HepG2 (cell line): ENCODE data around the gene ANKIB1. TPM values are rescaled to one million over a fixed set of nuclear protein-coding genes. Genes with fewer than 3 reads are reported as not detected.

Source experiments
- ATAC-seq: fragments of 200-7000 bp; cut with Tn5 transposase; 3 replicates; pipeline ENCODE4 v1.9.1; 2020; ENCODE audit warnings: mild to moderate bottlenecking, moderate library complexity
- Bru-seq: library from RNA; stranded (reverse); fragments of 400-500 nt; gene quantifications from one replicate; lab custom pipeline; 2021; lab: Mats Ljungman, UMichigan
- BruChase-seq, 2 experiments: library from RNA; stranded (reverse); fragments of 400-500 nt; gene quantifications; one replicate each; lab custom pipeline; 2021; lab: Mats Ljungman, UMichigan
- BruUV-seq: library from RNA; stranded (reverse); fragments of 400-500 nt; replicated peaks from 2 replicates; lab custom pipeline; 2021; lab: Mats Ljungman, UMichigan
- CTCF ChIA-PET: fragments of 300-600 bp; formaldehyde crosslinking; extraction: SDS; loops from one replicate; lab custom pipeline; 2021; ENCODE audit warnings: low total read pairs, inconsistent platforms, low intra/inter-chr PET ratio; lab: Yijun Ruan, JAX
- POLR2A ChIA-PET: fragments of 350-600 bp; sonication (Branson Sonifier 250); formaldehyde crosslinking; loops from one replicate; lab custom pipeline; 2020; ENCODE audit warnings: antibody characterized with exemption, inconsistent platforms; lab: Yijun Ruan, JAX
- DNase-seq: peaks from one replicate; pipeline ENCODE4 v3.0.0-alpha.2; 2015; ENCODE audit warnings: low spot score
- FAIRE-seq: peaks from 3 replicates; lab custom pipeline; 2011; peaks lifted over from hg19 to GRCh38; lab: Jason Lieb, UNC
- H2AFZ ChIP-seq: one replicate; pipeline ENCODE4 v1.6.1; 2011; ENCODE audit warnings: low read length, inconsistent platforms
- H3K27ac ChIP-seq: fragments of 300-600 bp; 3 replicates; pipeline ENCODE4 v1.8.0; 2011; ENCODE audit warnings: mixed run types, mild to moderate bottlenecking, mixed read lengths, low read length, inconsistent platforms; ENCODE audit not compliant: insufficient read depth; ENCODE audit errors: extremely low read length
- H3K27me3 ChIP-seq, 2 experiments: fragments of 200-600 bp in 1 of 2; 2 replicates in 1 of 2; 3 replicates in 1 of 2; pipeline versions ENCODE4 v1.6.0 to v1.8.0; 2011; ENCODE audit warnings: low read length in 2 of 2, mild to moderate bottlenecking in 2 of 2, moderate library complexity in 2 of 2, inconsistent platforms in 1 of 2; ENCODE audit not compliant: insufficient read depth in 2 of 2, control insufficient read depth in 1 of 2
- H3K36me3 ChIP-seq, 2 experiments: fragments of 200-600 bp in 1 of 2; replicated peaks in 1 of 2; 2 replicates in 1 of 2; 3 replicates in 1 of 2; pipeline versions ENCODE4 v1.5.1 to v1.8.0; 2011; ENCODE audit warnings: low read length in 2 of 2, inconsistent platforms in 1 of 2; ENCODE audit not compliant: insufficient read depth in 2 of 2, control insufficient read depth in 1 of 2
- H3K4me1 ChIP-seq: 2 replicates; pipeline ENCODE4 v1.5.1; 2012; ENCODE audit warnings: low read length, inconsistent platforms; ENCODE audit not compliant: insufficient read depth
- H3K4me2 ChIP-seq: 2 replicates; pipeline ENCODE4 v1.6.0; 2011; ENCODE audit warnings: low read depth, low read length, inconsistent platforms
- H3K4me3 ChIP-seq, 3 experiments: fragments of 200-600 bp in 1 of 3; sonication (generic), shearing (Covaris generic) in 1 of 3; replicated peaks in 1 of 3; 2 replicates each; pipeline ENCODE4 v1.5.1; 2011 to 2016; ENCODE audit warnings: low read length in 3 of 3, inconsistent platforms in 2 of 3, low read depth in 2 of 3, mild to moderate bottlenecking in 2 of 3, control low read depth in 1 of 3, mixed read lengths in 1 of 3; ENCODE audit not compliant: insufficient read depth in 1 of 3
- H3K79me2 ChIP-seq: one replicate; pipeline ENCODE4 v1.6.1; 2011; ENCODE audit warnings: low read length, inconsistent platforms; ENCODE audit not compliant: insufficient read depth
- H3K9ac ChIP-seq: 2 replicates; pipeline ENCODE4 v1.6.0; 2011; ENCODE audit warnings: mild to moderate bottlenecking, low read depth, low read length, inconsistent platforms; ENCODE audit not compliant: insufficient read depth
- H3K9me3 ChIP-seq: 2 replicates; pipeline ENCODE4 v1.5.1; 2012; ENCODE audit warnings: mild to moderate bottlenecking, low read length
- H4K20me1 ChIP-seq: 2 replicates; pipeline ENCODE4 v1.6.0; 2011; ENCODE audit warnings: inconsistent platforms, mild to moderate bottlenecking, low read length, moderate library complexity; ENCODE audit not compliant: insufficient read depth
- MED8 ChIP-seq: sonication (generic); formaldehyde crosslinking; IDR thresholded peaks from 2 replicates; pipeline ENCODE4 v1.8.1; 2023; ENCODE audit warnings: mild to moderate bottlenecking, missing genetic modification reagents; ENCODE audit not compliant: insufficient replicate concordance
- MLLT10 ChIP-seq: sonication (generic); formaldehyde crosslinking; IDR thresholded peaks from 2 replicates; pipeline ENCODE4 v1.4.0; 2020; ENCODE audit warnings: missing genetic modification reagents
- NAIF1 ChIP-seq: sonication (generic); formaldehyde crosslinking; IDR thresholded peaks from 2 replicates; pipeline ENCODE4 v1.5.0; 2020; ENCODE audit warnings: mild to moderate bottlenecking, missing genetic modification reagents, borderline replicate concordance
- NFKBIZ ChIP-seq: IDR thresholded peaks from 2 replicates; pipeline ENCODE4 v1.6.1; 2018; ENCODE audit warnings: missing genetic modification reagents, missing compliant biosample characterization
- ZNF101 ChIP-seq: sonication (generic); formaldehyde crosslinking; IDR thresholded peaks from 2 replicates; pipeline ENCODE4 v1.4.0; 2020; ENCODE audit warnings: mild to moderate bottlenecking, low read depth, missing genetic modification reagents, borderline replicate concordance
- ZNF367 ChIP-seq: sonication (generic); formaldehyde crosslinking; IDR thresholded peaks from 2 replicates; pipeline ENCODE4 v1.4.0; 2020; ENCODE audit warnings: missing genetic modification reagents, borderline replicate concordance
- ZSCAN9 ChIP-seq: IDR thresholded peaks from 2 replicates; pipeline ENCODE4 v1.6.1; 2016; ENCODE audit warnings: borderline replicate concordance
- WGBS: methylation state at CpG from one replicate; pipeline ENCODE4 v1.1.6; 2017; ENCODE audit warnings: low lambda C conversion rate; 5-methylcytosine and 5-hydroxymethylcytosine counted together
- in situ Hi-C: cut with HindIII; loops from 2 replicates; pipeline ENCODE4 v1.10.0; 2017; ENCODE audit warnings: low pct_unique_long_range_greater_than_20kb; ENCODE audit not compliant: extremely low pct_ligation_motif_present
- intact Hi-C: fragments of 100-400 bp; cut with micrococcal nuclease; formaldehyde crosslinking; loops from one replicate; pipeline ENCODE4 v1.10.0; 2022; ENCODE audit not compliant: unreplicated experiment
- long read RNA-seq, 2 experiments: library from RNA in 1 of 2; library from polyadenylated mRNA in 1 of 2; stranded (forward) in 1 of 2; unstranded in 1 of 2; transcript quantifications; one replicate each; pipeline ENCODE4 v2.0.0, GENCODE V29; 2019 to 2022
- polyA minus RNA-seq, 3 experiments: library from RNA; depleted of rRNA, polyadenylated mRNA; stranded (reverse); fragments of >200 nt; gene quantifications; 2 replicates each; pipeline ENCODE4 v1.2.3, GENCODE V29; 2011; ENCODE audit warnings: low replicate concordance in 1 of 3
- polyA plus RNA-seq, 8 experiments: library from polyadenylated mRNA; depleted of rRNA in 3 of 8; stranded (reverse) in 7 of 8; unstranded in 1 of 8; fragments of >200 nt; fragmentation: Illumina TruSeq in 4 of 8; extraction: Trizol in 4 of 8; gene quantifications; 2 replicates each; pipeline versions ENCODE4 v1.2.1 to v1.2.3, GENCODE V29; 2011 to 2016; ENCODE audit warnings: low read depth in 4 of 8, missing spikeins in 1 of 8, mixed read lengths in 1 of 8; ENCODE audit not compliant: insufficient read depth in 1 of 8
- total RNA-seq, 5 experiments: library from RNA; depleted of rRNA; stranded (reverse); fragments of >200 nt; fragmentation: Illumina TruSeq; extraction: Trizol; gene quantifications; 2 replicates each; pipeline ENCODE4 v1.2.3, GENCODE V29; 2016; ENCODE audit warnings: low read depth in 1 of 5
- TF ChIP-seq, protein P1 (sequence below): sonication (generic); formaldehyde crosslinking; IDR thresholded peaks from 2 replicates; pipeline ENCODE4 v1.4.0; 2020; ENCODE audit warnings: missing genetic modification reagents; ENCODE audit errors: not compliant biosample characterization
- TF ChIP-seq, protein P2 (sequence below): sonication (generic); formaldehyde crosslinking; IDR thresholded peaks from 2 replicates; pipeline ENCODE4 v1.8.0; 2022; ENCODE audit warnings: missing genetic modification reagents, mild to moderate bottlenecking, moderate library complexity, borderline replicate concordance

Gene ANKIB1, protein sequence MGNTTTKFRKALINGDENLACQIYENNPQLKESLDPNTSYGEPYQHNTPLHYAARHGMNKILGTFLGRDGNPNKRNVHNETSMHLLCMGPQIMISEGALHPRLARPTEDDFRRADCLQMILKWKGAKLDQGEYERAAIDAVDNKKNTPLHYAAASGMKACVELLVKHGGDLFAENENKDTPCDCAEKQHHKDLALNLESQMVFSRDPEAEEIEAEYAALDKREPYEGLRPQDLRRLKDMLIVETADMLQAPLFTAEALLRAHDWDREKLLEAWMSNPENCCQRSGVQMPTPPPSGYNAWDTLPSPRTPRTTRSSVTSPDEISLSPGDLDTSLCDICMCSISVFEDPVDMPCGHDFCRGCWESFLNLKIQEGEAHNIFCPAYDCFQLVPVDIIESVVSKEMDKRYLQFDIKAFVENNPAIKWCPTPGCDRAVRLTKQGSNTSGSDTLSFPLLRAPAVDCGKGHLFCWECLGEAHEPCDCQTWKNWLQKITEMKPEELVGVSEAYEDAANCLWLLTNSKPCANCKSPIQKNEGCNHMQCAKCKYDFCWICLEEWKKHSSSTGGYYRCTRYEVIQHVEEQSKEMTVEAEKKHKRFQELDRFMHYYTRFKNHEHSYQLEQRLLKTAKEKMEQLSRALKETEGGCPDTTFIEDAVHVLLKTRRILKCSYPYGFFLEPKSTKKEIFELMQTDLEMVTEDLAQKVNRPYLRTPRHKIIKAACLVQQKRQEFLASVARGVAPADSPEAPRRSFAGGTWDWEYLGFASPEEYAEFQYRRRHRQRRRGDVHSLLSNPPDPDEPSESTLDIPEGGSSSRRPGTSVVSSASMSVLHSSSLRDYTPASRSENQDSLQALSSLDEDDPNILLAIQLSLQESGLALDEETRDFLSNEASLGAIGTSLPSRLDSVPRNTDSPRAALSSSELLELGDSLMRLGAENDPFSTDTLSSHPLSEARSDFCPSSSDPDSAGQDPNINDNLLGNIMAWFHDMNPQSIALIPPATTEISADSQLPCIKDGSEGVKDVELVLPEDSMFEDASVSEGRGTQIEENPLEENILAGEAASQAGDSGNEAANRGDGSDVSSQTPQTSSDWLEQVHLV
- total RNA-seq (2016; rRNA removed; fragmentation: Illumina TruSeq; extraction: Trizol) (26.6 and 29.6 TPM in 2 replicates), polyA plus RNA-seq (2011; rRNA removed) (24.8 and 28.7 TPM in 2 replicates), polyA minus RNA-seq (2011; rRNA and poly(A)+ RNA removed; ENCODE audit: low replicate concordance) (31.3 and 58.8 TPM in 2 replicates), Bru-seq, nascent RNA (percentile 76 among the genes with signal in this experiment), BruChase-seq, experiment 1, labeled RNA remaining after a 6-hour chase (percentile 77 among the genes with signal in this experiment), BruChase-seq, experiment 2, labeled RNA remaining after a 2-hour chase (percentile 79 among the genes with signal in this experiment)
- total RNA-seq (2016; cell fraction: cytosol; rRNA removed; fragmentation: Illumina TruSeq; extraction: Trizol; ENCODE audit: low read depth) = 130 and 133 TPM in 2 replicates
- total RNA-seq (2016; cell fraction: insoluble cytoplasmic fraction; rRNA removed; fragmentation: Illumina TruSeq; extraction: Trizol) = 28.0 and 29.0 TPM in 2 replicates
- 50.5 and 64.6 TPM in 2 replicates for total RNA-seq (2016; cell fraction: membrane; rRNA removed; fragmentation: Illumina TruSeq; extraction: Trizol)
- total RNA-seq (2016; cell fraction: nucleus; rRNA removed; fragmentation: Illumina TruSeq; extraction: Trizol) = 30.0 and 30.8 TPM in 2 replicates
- polyA plus RNA-seq (2011; cell fraction: cytosol; rRNA removed) = 11.0 and 16.4 TPM in 2 replicates
- polyA plus RNA-seq (2011; cell fraction: nucleus; rRNA removed) = 33.1 and 34.3 TPM in 2 replicates
- 14.4 and 16.4 TPM in 2 replicates for polyA plus RNA-seq (2012)
- polyA plus RNA-seq (2016; cell fraction: cytosol; fragmentation: Illumina TruSeq; extraction: Trizol; ENCODE audit: low read depth) = 0.88 and 1.3 TPM in 2 replicates
- 17.6 and 18.3 TPM in 2 replicates for polyA plus RNA-seq (2016; cell fraction: insoluble cytoplasmic fraction; fragmentation: Illumina TruSeq; extraction: Trizol; ENCODE audit: low read depth)
- 5.8 and 6.9 TPM in 2 replicates for polyA plus RNA-seq (2016; cell fraction: membrane; fragmentation: Illumina TruSeq; extraction: Trizol; ENCODE audit: low read depth)
- 35.0 and 37.6 TPM in 2 replicates for polyA plus RNA-seq (2016; cell fraction: nucleus; fragmentation: Illumina TruSeq; extraction: Trizol; ENCODE audit: insufficient read depth, low read depth)
- polyA minus RNA-seq (2011; cell fraction: cytosol; rRNA and poly(A)+ RNA removed) = 24.5 and 30.5 TPM in 2 replicates
- polyA minus RNA-seq (2011; cell fraction: nucleus; rRNA and poly(A)+ RNA removed) = 62.4 and 73.8 TPM in 2 replicates
- long read RNA-seq, experiment 1, partial matches to known transcripts = 3 of 6 reads
- long read RNA-seq, experiment 1, other reads (novel, unspliced or antisense) = 3 of 6 reads
- long read RNA-seq, experiment 2, full-length matches to known transcripts = 1 of 18 reads
- long read RNA-seq, experiment 2, partial matches to known transcripts = 1 of 18 reads
- long read RNA-seq, experiment 2, other reads (novel, unspliced or antisense) = 16 of 18 reads

DNA sequence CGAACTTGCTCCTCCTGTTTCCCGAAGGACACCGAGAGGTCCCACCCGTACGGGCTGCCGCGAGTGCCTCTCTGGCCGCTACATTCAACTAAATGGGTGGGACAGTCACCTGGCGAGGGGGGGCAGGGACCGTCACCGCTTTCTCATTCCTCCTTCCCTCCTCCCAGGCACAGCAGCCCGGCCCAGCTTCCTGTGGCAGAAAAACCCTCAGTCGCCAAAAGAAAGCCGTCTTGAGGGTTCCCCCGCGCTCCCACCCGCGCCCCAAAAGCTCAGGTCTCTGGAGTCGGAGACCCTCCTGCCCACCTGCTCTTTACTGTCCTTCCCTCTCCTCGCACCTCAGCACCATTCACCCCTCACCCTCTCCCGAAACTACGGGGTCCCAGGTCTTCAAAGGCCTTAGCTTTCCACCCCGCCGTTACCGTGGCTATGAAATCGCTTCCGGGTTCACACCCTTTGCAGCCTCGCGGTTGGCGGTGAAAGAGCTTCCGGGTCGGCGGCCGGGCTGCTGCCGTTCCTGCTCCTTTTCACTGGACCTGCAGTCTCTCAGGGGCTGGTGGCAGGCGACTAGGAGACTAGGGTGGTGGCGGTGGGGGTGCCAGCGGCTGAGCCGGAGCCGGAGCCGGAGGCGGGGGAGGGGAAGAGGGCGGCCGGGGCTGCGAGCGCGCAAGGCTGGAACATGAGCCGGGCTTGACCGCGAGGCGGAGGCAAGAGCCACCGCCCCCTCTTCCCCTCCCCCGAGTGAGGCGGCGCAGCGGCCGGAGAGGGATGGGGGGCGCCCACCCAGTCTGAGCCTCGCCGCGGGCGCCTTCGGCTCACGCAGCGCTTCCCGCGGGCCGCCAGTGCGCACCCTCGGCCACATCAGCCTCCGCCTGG is at the start of gene ANKIB1, which contains the start of gene KRIT1:
Gene ANKIB1 (plus strand): TSS at position 488 of the 873 bp plus-strand sequence. CDS start 49,005 bp downstream, outside the sequence.
Gene KRIT1 (minus strand): TSS at position 428 of the 873 bp plus-strand sequence. CDS start 3,779 bp downstream, outside the sequence.
- no TSS peak for BruUV-seq
- TF ChIP-seq NAIF1 (CRISPR knock-in tag) (no peak; the same call in 1 of the 2 replicates), NFKBIZ (CRISPR knock-in tag) (no peak), MLLT10 (CRISPR knock-in tag) (no peak), ZNF101 (no peak), ZNF367 (CRISPR knock-in tag) (no peak), MED8 (CRISPR knock-in tag) (no peak), ZSCAN9 (peak; percentile 46; the same call in 1 of the 2 replicates)
- TF ChIP-seq, protein P1, sequence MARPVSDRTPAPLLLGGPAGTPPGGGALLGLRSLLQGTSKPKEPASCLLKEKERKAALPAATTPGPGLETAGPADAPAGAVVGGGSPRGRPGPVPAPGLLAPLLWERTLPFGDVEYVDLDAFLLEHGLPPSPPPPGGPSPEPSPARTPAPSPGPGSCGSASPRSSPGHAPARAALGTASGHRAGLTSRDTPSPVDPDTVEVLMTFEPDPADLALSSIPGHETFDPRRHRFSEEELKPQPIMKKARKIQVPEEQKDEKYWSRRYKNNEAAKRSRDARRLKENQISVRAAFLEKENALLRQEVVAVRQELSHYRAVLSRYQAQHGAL (CRISPR knock-in tag) = no peak
- TF ChIP-seq, protein P2, sequence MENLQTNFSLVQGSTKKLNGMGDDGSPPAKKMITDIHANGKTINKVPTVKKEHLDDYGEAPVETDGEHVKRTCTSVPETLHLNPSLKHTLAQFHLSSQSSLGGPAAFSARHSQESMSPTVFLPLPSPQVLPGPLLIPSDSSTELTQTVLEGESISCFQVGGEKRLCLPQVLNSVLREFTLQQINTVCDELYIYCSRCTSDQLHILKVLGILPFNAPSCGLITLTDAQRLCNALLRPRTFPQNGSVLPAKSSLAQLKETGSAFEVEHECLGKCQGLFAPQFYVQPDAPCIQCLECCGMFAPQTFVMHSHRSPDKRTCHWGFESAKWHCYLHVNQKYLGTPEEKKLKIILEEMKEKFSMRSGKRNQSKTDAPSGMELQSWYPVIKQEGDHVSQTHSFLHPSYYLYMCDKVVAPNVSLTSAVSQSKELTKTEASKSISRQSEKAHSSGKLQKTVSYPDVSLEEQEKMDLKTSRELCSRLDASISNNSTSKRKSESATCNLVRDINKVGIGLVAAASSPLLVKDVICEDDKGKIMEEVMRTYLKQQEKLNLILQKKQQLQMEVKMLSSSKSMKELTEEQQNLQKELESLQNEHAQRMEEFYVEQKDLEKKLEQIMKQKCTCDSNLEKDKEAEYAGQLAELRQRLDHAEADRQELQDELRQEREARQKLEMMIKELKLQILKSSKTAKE (CRISPR knock-in tag) = no peak

More for the DNA sequence above, at the start of gene ANKIB1, which contains the start of gene KRIT1:
- FAIRE-seq = no peak
- Histone ChIP-seq H3K4me3 (peak within 1 kb of the TSS; percentile 79 to 98 (median 93)), H3K9ac (peak within 1 kb of the TSS; percentile 95), H3K27me3 (no peaks in the 10 kb centered on the region; a peak in 1 of 5 replicates), H4K20me1 (no peaks in the 10 kb centered on the region; the same call in 1 of the 2 replicates), H3K79me2 (peaks cover 54% of the 10 kb centered on the region), H3K27ac (peak within 1 kb of the TSS; percentile 99), H3K9me3 (no peaks in the 10 kb centered on the region), H3K4me2 (peak within 1 kb of the TSS; percentile 81), H3K36me3 (peaks cover 2 to 5% of the 10 kb centered on the region in 2 experiments; a peak in 4 of 5 replicates), H3K4me1 (peaks cover 35% of the 10 kb centered on the region), H2AFZ (peak within 1 kb of the TSS; percentile 76)
- intact Hi-C loops (loop anchor here (1.0 to 5.0 kb wide), 4 partner anchors 48 to 201 kb away; partner anchors contain the start of genes CYP51A1 and GATAD1), in situ Hi-C loops (no loop called here)
- ChIA-PET POLR2A (interaction anchor here (0.6 to 2.4 kb wide), 6 partner anchors 40 to 282 kb away, joined by 3 to 22 read pairs (median 4); partner anchors contain the start of genes GATAD1, LRRD1, PEX1 and RBM48), CTCF (no interaction called here)
- DNase-seq = peak; percentile 86
- WGBS = 2% methylated on average over 27 of the region's 71 CpGs
- ATAC-seq = peak; percentile 92
